Dermis lymphatic vessel endothelial cell (primary cell): ENCODE measurements around the gene GRAPL. TPM values are rescaled to one million over a fixed set of nuclear protein-coding genes. Genes with fewer than 3 reads are reported as not detected.

Experiments
- total RNA-seq: library from RNA; depleted of rRNA; stranded (reverse); fragments of >200 nt; gene quantifications from 2 replicates; pipeline ENCODE4 v1.2.1, GENCODE V29; 2014

The GRAPL gene
- total RNA-seq: 35.2 and 71.3 TPM in 2 replicates

DNA sequence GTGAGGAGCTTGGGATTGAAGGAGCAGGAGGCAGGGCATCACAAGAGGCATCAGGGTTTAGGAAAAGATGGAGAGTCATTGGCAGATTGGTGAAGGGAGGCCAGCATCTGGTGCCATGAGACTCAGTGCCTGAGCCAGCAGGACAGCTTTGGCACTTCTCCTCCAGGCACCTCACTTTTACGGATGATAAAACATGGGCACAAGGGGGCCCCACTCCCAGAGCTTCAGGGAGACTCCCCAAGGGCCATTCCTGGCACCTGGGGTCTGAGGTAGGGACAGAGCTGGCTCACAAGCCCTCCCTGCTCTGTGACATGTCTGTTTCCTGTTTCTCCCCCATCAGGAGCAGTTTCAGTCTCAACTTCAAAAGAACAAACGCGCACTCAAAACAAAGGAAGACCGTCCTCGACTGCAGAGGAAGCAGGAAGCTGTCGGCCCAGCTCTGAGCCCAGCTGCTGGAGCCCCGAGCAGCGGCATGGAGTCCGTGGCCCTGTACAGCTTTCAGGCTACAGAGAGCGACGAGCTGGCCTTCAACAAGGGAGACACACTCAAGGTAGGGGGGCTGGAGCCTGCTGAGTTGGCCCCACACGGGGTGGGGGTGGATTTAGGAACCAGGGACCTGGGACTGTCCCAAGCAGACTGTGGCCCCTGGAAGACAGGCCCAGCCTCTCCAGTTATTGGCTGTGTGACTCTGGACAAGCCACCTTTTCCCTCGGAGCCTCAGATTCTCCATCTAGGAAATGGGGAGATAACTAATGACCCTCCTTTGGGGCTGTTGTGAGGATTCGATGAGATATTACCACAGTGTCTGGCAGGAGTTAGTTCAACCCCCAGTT, at the start of gene GRAPL:
TSS of gene GRAPL (plus strand) at position 442 of the 833 bp plus-strand sequence. CDS start at position 473, 31 bp downstream.

Other genes starting within 250 kb of the GRAPL start
- not detected in 2 replicates for gene SLC5A10, start 175.4 kb upstream of the GRAPL start, total RNA-seq
- 5.7 and 6.4 TPM in 2 replicates for gene FAM83G, start 122.8 kb upstream of the GRAPL start, total RNA-seq
- 170 and 224 TPM in 2 replicates for gene GRAP, start 80.6 kb upstream of the GRAPL start, total RNA-seq
- gene EPN2, start 109.8 kb downstream of the GRAPL start, total RNA-seq: 17.7 and 18.2 TPM in 2 replicates
- 11.9 and 12.4 TPM in 2 replicates for gene B9D1, start 235.1 kb downstream of the GRAPL start, total RNA-seq